ENCODE results near the gene OR51B5.
"Not testable (repeated sequence)": the region's sequence is repeated elsewhere in the genome, so short reads cannot be mapped to it uniquely, and the experiment has no call there.

OR51B5 gene

GRCh38 chr11:5343474-5344335, at the start of gene OR51B5:
Gene OR51B5, minus strand, starts transcription at chr11:5343524. Its CDS starts 0 bp downstream, at chr11:5343524.
- H3K4me3 Mint-ChIP-seq = no peak within 1 kb of the TSS
- no peak within 1 kb of the TSS for H3K27ac Mint-ChIP-seq
- peaks cover 5% of the 10 kb centered on the region for H3K27me3 Mint-ChIP-seq
- no peaks in the 10 kb centered on the region for H3K4me1 Mint-ChIP-seq (ENCODE audit: low read depth)
- H3K36me3 Mint-ChIP-seq (ENCODE audit: low read depth) = no peaks in the 10 kb centered on the region
- no peak for DNase-seq
- no peaks in the 10 kb centered on the region for H3K9me3 Mint-ChIP-seq

GRCh38 chr11:5390210-5390609, 46.9 kb upstream of the OR51B5 start:
- Mint-ChIP-seq H3K9me3 (no peaks in the 10 kb centered on the region), H3K27ac (no peak overlapping the region), H3K36me3 (ENCODE audit: low read depth) (no peaks in the 10 kb centered on the region), H3K4me3 (no peak overlapping the region), H3K4me1 (ENCODE audit: low read depth) (no peaks in the 10 kb centered on the region), H3K27me3 (peaks cover 6% of the 10 kb centered on the region)
- DNase-seq = no peak

GRCh38 chr11:5384335-5384734, 41.0 kb upstream of the OR51B5 start:
- Mint-ChIP-seq H3K9me3 (no peaks in the 10 kb centered on the region), H3K27me3 (no peaks in the 10 kb centered on the region), H3K4me1 (ENCODE audit: low read depth) (no peaks in the 10 kb centered on the region), H3K36me3 (ENCODE audit: low read depth) (no peaks in the 10 kb centered on the region), H3K4me3 (no peak overlapping the region), H3K27ac (no peak overlapping the region)
- DNase-seq = no peak

- no peaks in the 10 kb centered on the region for H3K9me3 Mint-ChIP-seq
- DNase-seq = no peak
- no peaks in the 10 kb centered on the region for H3K27me3 Mint-ChIP-seq
- H3K4me3 Mint-ChIP-seq = no peak within 1 kb of the TSS
- no peak within 1 kb of the TSS for H3K27ac Mint-ChIP-seq
- no peaks in the 10 kb centered on the region for H3K36me3 Mint-ChIP-seq (ENCODE audit: low read depth)
- H3K4me1 Mint-ChIP-seq (ENCODE audit: low read depth) = no peaks in the 10 kb centered on the region
Observed at GRCh38 chr11:5383576-5383975, 40.3 kb upstream of the OR51B5 start, which contains the start of gene OR51M1. Gene OR51M1, plus strand, starts transcription at chr11:5383812. Its CDS starts 5,587 bp downstream, at chr11:5389399.

- H3K27ac Mint-ChIP-seq = no peak overlapping the region
- peak; percentile 29 for DNase-seq
- H3K4me1 Mint-ChIP-seq (ENCODE audit: low read depth) = no peaks in the 10 kb centered on the region
- H3K4me3 Mint-ChIP-seq = no peak overlapping the region
- no peaks in the 10 kb centered on the region for H3K9me3 Mint-ChIP-seq
- no peaks in the 10 kb centered on the region for H3K36me3 Mint-ChIP-seq (ENCODE audit: low read depth)
- H3K27me3 Mint-ChIP-seq = no peaks in the 10 kb centered on the region
Observed at GRCh38 chr11:5380740-5381342, 37.5 kb upstream of the OR51B5 start.

GRCh38 chr11:5369789-5370188, 26.5 kb upstream of the OR51B5 start:
- H3K9me3 Mint-ChIP-seq = no peaks in the 10 kb centered on the region
- H3K4me1 Mint-ChIP-seq (ENCODE audit: low read depth) = no peaks in the 10 kb centered on the region
- H3K27ac Mint-ChIP-seq = no peak overlapping the region
- no peak overlapping the region for H3K4me3 Mint-ChIP-seq
- no peak for DNase-seq
- peaks cover 13% of the 10 kb centered on the region for H3K27me3 Mint-ChIP-seq
- no peaks in the 10 kb centered on the region for H3K36me3 Mint-ChIP-seq (ENCODE audit: low read depth)

- Mint-ChIP-seq H3K4me3 (no peak overlapping the region), H3K36me3 (ENCODE audit: low read depth) (no peaks in the 10 kb centered on the region), H3K9me3 (no peaks in the 10 kb centered on the region), H3K27me3 (peaks cover 13% of the 10 kb centered on the region), H3K27ac (no peak overlapping the region), H3K4me1 (ENCODE audit: low read depth) (no peaks in the 10 kb centered on the region)
- DNase-seq = no peak
Observed at GRCh38 chr11:5368502-5369043, 25.2 kb upstream of the OR51B5 start.

GRCh38 chr11:5367448-5368074, 24.2 kb upstream of the OR51B5 start:
- Mint-ChIP-seq H3K27ac (no peak overlapping the region), H3K9me3 (no peaks in the 10 kb centered on the region), H3K36me3 (ENCODE audit: low read depth) (no peaks in the 10 kb centered on the region), H3K4me3 (no peak overlapping the region), H3K27me3 (peaks cover 4% of the 10 kb centered on the region), H3K4me1 (ENCODE audit: low read depth) (no peaks in the 10 kb centered on the region)
- DNase-seq = no peak

GRCh38 chr11:5366856-5367255, 23.5 kb upstream of the OR51B5 start:
- no peaks in the 10 kb centered on the region for H3K36me3 Mint-ChIP-seq (ENCODE audit: low read depth)
- no peak overlapping the region for H3K4me3 Mint-ChIP-seq
- no peaks in the 10 kb centered on the region for H3K4me1 Mint-ChIP-seq (ENCODE audit: low read depth)
- peaks cover 4% of the 10 kb centered on the region for H3K27me3 Mint-ChIP-seq
- no peak overlapping the region for H3K27ac Mint-ChIP-seq
- no peak for DNase-seq
- no peaks in the 10 kb centered on the region for H3K9me3 Mint-ChIP-seq

- not testable (repeated sequence) for H3K27ac Mint-ChIP-seq; H3K4me1 Mint-ChIP-seq (ENCODE audit: low read depth); H3K9me3 Mint-ChIP-seq; H3K36me3 Mint-ChIP-seq (ENCODE audit: low read depth); DNase-seq; H3K27me3 Mint-ChIP-seq; H3K4me3 Mint-ChIP-seq
Observed at GRCh38 chr11:5366365-5366764, 23.0 kb upstream of the OR51B5 start.

GRCh38 chr11:5364214-5364613, 20.9 kb upstream of the OR51B5 start:
- no peak overlapping the region for H3K27ac Mint-ChIP-seq
- no peaks in the 10 kb centered on the region for H3K4me1 Mint-ChIP-seq (ENCODE audit: low read depth)
- no peaks in the 10 kb centered on the region for H3K36me3 Mint-ChIP-seq (ENCODE audit: low read depth)
- no peaks in the 10 kb centered on the region for H3K9me3 Mint-ChIP-seq
- H3K27me3 Mint-ChIP-seq = peaks cover 4% of the 10 kb centered on the region
- H3K4me3 Mint-ChIP-seq = no peak overlapping the region
- DNase-seq = no peak

- H3K36me3 Mint-ChIP-seq (ENCODE audit: low read depth) = no peaks in the 10 kb centered on the region
- no peak overlapping the region for H3K4me3 Mint-ChIP-seq
- H3K4me1 Mint-ChIP-seq (ENCODE audit: low read depth) = no peaks in the 10 kb centered on the region
- no peak overlapping the region for H3K27ac Mint-ChIP-seq
- DNase-seq = no peak
- no peaks in the 10 kb centered on the region for H3K9me3 Mint-ChIP-seq
- peaks cover 1% of the 10 kb centered on the region for H3K27me3 Mint-ChIP-seq
Observed at GRCh38 chr11:5363679-5364078, 20.4 kb upstream of the OR51B5 start.

- no peak for DNase-seq
Observed at GRCh38 chr11:5362017-5362625, 18.8 kb upstream of the OR51B5 start.

GRCh38 chr11:5356031-5356430, 12.7 kb upstream of the OR51B5 start:
- H3K27ac Mint-ChIP-seq, H3K4me3 Mint-ChIP-seq: not testable (repeated sequence)

More at GRCh38 chr11:5362017-5362625, 18.8 kb upstream of the OR51B5 start:
- no peaks in the 10 kb centered on the region for H3K36me3 Mint-ChIP-seq (ENCODE audit: low read depth)
- no peak overlapping the region for H3K27ac Mint-ChIP-seq
- no peaks in the 10 kb centered on the region for H3K4me1 Mint-ChIP-seq (ENCODE audit: low read depth)
- no peaks in the 10 kb centered on the region for H3K27me3 Mint-ChIP-seq
- H3K4me3 Mint-ChIP-seq = no peak overlapping the region
- no peaks in the 10 kb centered on the region for H3K9me3 Mint-ChIP-seq

More at GRCh38 chr11:5356031-5356430, 12.7 kb upstream of the OR51B5 start:
- H3K27me3 Mint-ChIP-seq; DNase-seq; H3K9me3 Mint-ChIP-seq; H3K4me1 Mint-ChIP-seq (ENCODE audit: low read depth); H3K36me3 Mint-ChIP-seq (ENCODE audit: low read depth): not testable (repeated sequence)

Measured in activated T-cell treated with anti-CD3 and anti-CD28 coated beads, Interleukin-2, amount 50 U/mL, for 24 hours (primary cell).